Epithelial cell of esophagus (primary cell): ENCODE data around the gene RAD51B.
A peak's percentile ranks its signal among the peaks of the same experiment; 100 is the strongest.

Experiments used
- DNase-seq: peaks from one replicate; pipeline ENCODE4 v3.0.0; 2010; ENCODE audit warnings: low read depth
- H3K4me3 ChIP-seq: 2 replicates; pipeline ENCODE4 v1.5.1; 2011; ENCODE audit warnings: mild to moderate bottlenecking, low read length, control low read depth
- TF ChIP-seq, protein P1 (sequence below): IDR thresholded peaks from 2 replicates; pipeline ENCODE4 v1.5.1; 2011; ENCODE audit warnings: low read depth, mild to moderate bottlenecking, low read length, control low read depth, inconsistent platforms; ENCODE audit not compliant: insufficient read depth; ENCODE audit errors: missing control alignments

RAD51B gene

GRCh38 chr14:68665792-68666204 lies 846.2 kb downstream of the RAD51B start:
- DNase-seq = no peak
- no peak overlapping the region for H3K4me3 ChIP-seq
- TF ChIP-seq, protein P1, sequence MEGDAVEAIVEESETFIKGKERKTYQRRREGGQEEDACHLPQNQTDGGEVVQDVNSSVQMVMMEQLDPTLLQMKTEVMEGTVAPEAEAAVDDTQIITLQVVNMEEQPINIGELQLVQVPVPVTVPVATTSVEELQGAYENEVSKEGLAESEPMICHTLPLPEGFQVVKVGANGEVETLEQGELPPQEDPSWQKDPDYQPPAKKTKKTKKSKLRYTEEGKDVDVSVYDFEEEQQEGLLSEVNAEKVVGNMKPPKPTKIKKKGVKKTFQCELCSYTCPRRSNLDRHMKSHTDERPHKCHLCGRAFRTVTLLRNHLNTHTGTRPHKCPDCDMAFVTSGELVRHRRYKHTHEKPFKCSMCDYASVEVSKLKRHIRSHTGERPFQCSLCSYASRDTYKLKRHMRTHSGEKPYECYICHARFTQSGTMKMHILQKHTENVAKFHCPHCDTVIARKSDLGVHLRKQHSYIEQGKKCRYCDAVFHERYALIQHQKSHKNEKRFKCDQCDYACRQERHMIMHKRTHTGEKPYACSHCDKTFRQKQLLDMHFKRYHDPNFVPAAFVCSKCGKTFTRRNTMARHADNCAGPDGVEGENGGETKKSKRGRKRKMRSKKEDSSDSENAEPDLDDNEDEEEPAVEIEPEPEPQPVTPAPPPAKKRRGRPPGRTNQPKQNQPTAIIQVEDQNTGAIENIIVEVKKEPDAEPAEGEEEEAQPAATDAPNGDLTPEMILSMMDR = no peak

DNA sequence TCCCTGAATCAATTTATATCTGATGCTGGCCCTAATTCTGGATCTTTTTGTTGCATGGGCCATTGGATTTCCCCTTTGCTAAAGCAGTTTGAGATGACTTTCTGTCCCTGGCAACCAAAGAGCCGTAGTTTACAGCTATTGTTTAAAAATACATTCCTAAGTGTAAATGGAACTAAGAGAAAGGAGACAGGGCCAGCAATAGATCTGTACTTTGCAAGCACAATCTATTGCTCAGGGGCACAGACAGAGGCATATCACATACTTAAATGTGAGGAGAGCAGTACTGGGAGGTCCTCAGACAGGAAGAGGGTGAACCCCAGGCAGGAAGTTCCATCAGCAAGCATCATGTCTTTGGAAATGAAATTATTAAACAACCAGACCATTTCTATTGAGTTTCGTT lies 846.7 kb downstream of the RAD51B start:
- H3K4me3 ChIP-seq = no peak overlapping the region
- TF ChIP-seq, protein P1 = no peak
- DNase-seq = no peak

GRCh38 chr14:68666899-68667298 lies 847.3 kb downstream of the RAD51B start:
- TF ChIP-seq, protein P1 = no peak
- no peak overlapping the region for H3K4me3 ChIP-seq
- DNase-seq = no peak

- TF ChIP-seq, protein P1 = no peak
- DNase-seq = no peak
- H3K4me3 ChIP-seq = no peak overlapping the region
Measured at GRCh38 chr14:68667313-68667791, 847.8 kb downstream of the RAD51B start.

DNA sequence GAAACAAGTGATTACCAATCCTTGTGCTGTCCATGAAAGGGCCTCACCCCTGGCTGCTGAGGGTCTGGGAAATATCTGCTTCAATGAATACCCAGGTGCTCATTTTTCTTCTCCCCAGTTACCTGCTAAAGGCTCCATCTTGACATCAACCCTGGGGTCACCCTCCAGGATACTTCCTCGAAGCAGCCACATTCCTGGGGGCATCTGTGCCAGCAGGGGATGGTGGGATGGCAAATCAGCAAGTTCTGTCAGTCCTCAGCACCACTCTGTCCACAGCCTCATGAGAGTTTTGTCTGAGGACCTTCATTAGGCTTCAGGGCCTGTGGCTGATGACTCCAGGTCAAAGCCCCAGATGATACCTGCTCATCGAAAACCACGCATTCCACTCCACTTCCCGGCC lies 848.4 kb downstream of the RAD51B start:
- no peak for DNase-seq
- H3K4me3 ChIP-seq = no peak overlapping the region
- TF ChIP-seq, protein P1 = no peak

DNA sequence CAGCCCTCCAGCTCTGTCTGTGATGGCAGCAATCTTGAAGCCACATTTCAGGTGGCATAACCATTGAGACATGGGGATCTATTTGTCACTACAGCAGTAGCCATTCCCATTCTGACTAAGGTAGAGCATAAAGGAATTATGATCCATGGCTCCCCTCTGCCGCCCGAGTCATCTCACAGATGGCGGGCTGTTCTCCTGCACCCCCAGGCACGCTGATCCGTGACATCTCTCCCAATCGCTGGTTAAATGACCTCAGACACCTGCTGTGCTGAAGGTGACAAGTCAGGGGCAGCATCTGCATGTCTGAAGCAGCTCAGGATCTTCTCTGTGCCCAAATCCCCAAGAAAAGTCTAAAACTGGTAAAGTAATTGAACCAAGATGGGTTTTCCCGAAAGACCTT lies 849.0 kb downstream of the RAD51B start:
- H3K4me3 ChIP-seq = no peak overlapping the region
- DNase-seq = no peak
- TF ChIP-seq, protein P1 = no peak

GRCh38 chr14:68669111-68669511 lies 849.5 kb downstream of the RAD51B start:
- TF ChIP-seq, protein P1 = no peak
- peak; percentile 58 for DNase-seq
- no peak overlapping the region for H3K4me3 ChIP-seq
